Measurements from ENCODE around the gene PHLDB2. TPM values are rescaled to one million over a fixed set of nuclear protein-coding genes. Genes with fewer than 3 reads are reported as not detected.
A peak's percentile ranks its signal among the peaks of the same experiment; 100 is the strongest.

Gene PHLDB2
- total RNA-seq, 1 experiment from 2014 or later = 13.2 TPM

DNA sequence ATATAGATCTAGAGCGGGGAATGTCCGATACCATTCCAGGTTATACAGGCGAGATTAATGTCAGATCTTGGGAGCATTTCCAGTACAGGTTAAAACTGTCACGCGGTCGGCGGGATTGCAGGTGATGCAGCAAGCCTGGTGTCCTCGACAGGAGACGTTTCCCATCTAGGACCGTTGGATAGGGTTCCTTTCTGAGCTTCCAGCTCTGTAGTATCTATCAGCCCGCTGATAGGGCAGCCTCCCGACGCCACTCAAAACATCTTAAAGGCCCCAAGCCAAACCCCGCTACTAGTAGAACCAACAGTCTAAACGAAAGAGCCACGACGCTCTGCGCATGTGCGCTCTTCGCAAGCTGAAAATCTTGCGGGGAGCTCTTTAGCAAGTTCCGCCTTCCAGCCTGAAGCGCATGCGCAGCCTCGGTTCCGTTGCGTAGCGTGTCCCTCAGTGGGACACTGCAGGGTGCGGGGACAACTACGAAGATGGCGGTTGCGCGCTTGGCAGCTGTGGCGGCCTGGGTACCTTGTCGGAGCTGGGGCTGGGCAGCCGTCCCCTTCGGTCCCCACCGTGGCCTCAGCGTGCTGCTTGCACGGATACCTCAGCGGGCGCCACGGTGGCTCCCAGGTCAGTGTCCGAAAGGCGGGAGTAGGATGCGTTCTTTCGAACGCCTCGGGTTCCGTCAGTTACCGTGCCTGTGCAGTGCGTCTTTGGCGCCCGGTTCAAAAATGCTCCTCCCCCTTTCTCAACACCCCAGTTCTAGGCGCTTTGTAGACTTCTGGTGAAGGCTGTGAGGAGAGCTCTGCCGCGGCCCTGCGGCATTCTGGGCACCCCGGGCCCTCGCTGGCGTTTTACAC lies 119.7 kb downstream of the PHLDB2 start, which contains the start of gene ABHD10:
Gene ABHD10 (plus strand): TSS at position 444 of the 851 bp plus-strand sequence. CDS start 36 bp downstream, at position 480.
- no peak within 1 kb of the TSS for H2BK20ac ChIP-seq (ENCODE audit: low read depth, low read length, poor library complexity, severe bottlenecking)
- no peak within 1 kb of the TSS for H3K27ac ChIP-seq (ENCODE audit: insufficient read length, low read depth, low read length)

More for the DNA sequence above, 119.7 kb downstream of the PHLDB2 start, which contains the start of gene ABHD10:
- peak; percentile 96 for DNase-seq
- no peak within 1 kb of the TSS for H2AK5ac ChIP-seq (ENCODE audit: insufficient read length, low read length)
- H2AFZ ChIP-seq (ENCODE audit: low read length) = peak within 1 kb of the TSS; percentile 65
- H3K18ac ChIP-seq (ENCODE audit: insufficient read length, low read depth, low read length) = peak within 1 kb of the TSS; percentile 72
- peaks cover 7 to 12% of the 10 kb centered on the region in 2 experiments for H3K4me1 Mint-ChIP-seq
- H3K9me3 ChIP-seq (ENCODE audit: control insufficient read depth, low read depth, low read length) = no peaks in the 10 kb centered on the region
- no peaks in the 10 kb centered on the region for H3K27me3 ChIP-seq (ENCODE audit: insufficient read depth, low read length)
- H3K23ac ChIP-seq (ENCODE audit: insufficient read length, low read depth, low read length) = no peak within 1 kb of the TSS
- no peak within 1 kb of the TSS for H3T11ph ChIP-seq (ENCODE audit: low read length)
- no peaks in the 10 kb centered on the region for H3K79me1 ChIP-seq (ENCODE audit: insufficient read depth, low read depth, low read length, poor library complexity, severe bottlenecking)
- H3K36me3 Mint-ChIP-seq (ENCODE audit: insufficient read depth in 1 of 3, low read depth in 3 of 3) = peaks cover 0 to 5% (median 2%) of the 10 kb centered on the region in 3 experiments; a peak in 3 of 7 replicates
- no peak within 1 kb of the TSS for H4K8ac ChIP-seq (replicated peaks; ENCODE audit: insufficient read length, low read depth, low read length)
- TF ChIP-seq, protein P1, sequence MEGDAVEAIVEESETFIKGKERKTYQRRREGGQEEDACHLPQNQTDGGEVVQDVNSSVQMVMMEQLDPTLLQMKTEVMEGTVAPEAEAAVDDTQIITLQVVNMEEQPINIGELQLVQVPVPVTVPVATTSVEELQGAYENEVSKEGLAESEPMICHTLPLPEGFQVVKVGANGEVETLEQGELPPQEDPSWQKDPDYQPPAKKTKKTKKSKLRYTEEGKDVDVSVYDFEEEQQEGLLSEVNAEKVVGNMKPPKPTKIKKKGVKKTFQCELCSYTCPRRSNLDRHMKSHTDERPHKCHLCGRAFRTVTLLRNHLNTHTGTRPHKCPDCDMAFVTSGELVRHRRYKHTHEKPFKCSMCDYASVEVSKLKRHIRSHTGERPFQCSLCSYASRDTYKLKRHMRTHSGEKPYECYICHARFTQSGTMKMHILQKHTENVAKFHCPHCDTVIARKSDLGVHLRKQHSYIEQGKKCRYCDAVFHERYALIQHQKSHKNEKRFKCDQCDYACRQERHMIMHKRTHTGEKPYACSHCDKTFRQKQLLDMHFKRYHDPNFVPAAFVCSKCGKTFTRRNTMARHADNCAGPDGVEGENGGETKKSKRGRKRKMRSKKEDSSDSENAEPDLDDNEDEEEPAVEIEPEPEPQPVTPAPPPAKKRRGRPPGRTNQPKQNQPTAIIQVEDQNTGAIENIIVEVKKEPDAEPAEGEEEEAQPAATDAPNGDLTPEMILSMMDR (conservative IDR thresholded peaks at IDR 0.05) = no peak
- no peaks in the 10 kb centered on the region for H3K79me2 ChIP-seq (ENCODE audit: insufficient read depth, low read length)
- no peaks in the 10 kb centered on the region for H4K20me1 ChIP-seq (ENCODE audit: control insufficient read depth, insufficient read depth, insufficient read length)
- no peak within 1 kb of the TSS for H3K4ac ChIP-seq (ENCODE audit: low read depth, low read length)
- WGBS (ENCODE audit: extremely low coverage, insufficient read length, low lambda C conversion rate) = no CpG with 5 or more reads among the region's 61 CpGs
- peak within 1 kb of the TSS; percentile 87 to 88 for H3K4me3 Mint-ChIP-seq
- H2BK5ac ChIP-seq (ENCODE audit: insufficient read length, low read length) = no peak within 1 kb of the TSS
- no peak within 1 kb of the TSS for H2BK15ac ChIP-seq (ENCODE audit: low read depth, low read length)
- H2BK120ac ChIP-seq (ENCODE audit: low read depth, low read length, poor library complexity, severe bottlenecking) = no peak within 1 kb of the TSS
- H2BK12ac ChIP-seq (ENCODE audit: insufficient read length, low read depth, low read length) = no peak within 1 kb of the TSS
- peak within 1 kb of the TSS; percentile 66 for H3K4me2 ChIP-seq (ENCODE audit: insufficient read depth, insufficient read length, low read length)
- no peaks in the 10 kb centered on the region for H3K27me3 Mint-ChIP-seq (ENCODE audit: low read depth)
- H4K91ac ChIP-seq (ENCODE audit: insufficient read length, low read depth, low read length) = no peak within 1 kb of the TSS
- H3K14ac ChIP-seq (ENCODE audit: insufficient read depth, low read length) = peak within 1 kb of the TSS; percentile 90
- no peak within 1 kb of the TSS for H4K5ac ChIP-seq (ENCODE audit: insufficient read length, low read depth, low read length)
- peak within 1 kb of the TSS; percentile 21 to 89 (median 88); a peak in 5 of 7 replicates for H3K27ac Mint-ChIP-seq
- peaks cover 3% of the 10 kb centered on the region for H3K23me2 ChIP-seq (ENCODE audit: insufficient read length, low read depth, low read length, poor library complexity, severe bottlenecking)
- H3K9me3 Mint-ChIP-seq = no peaks in the 10 kb centered on the region
- peak within 1 kb of the TSS; percentile 61 for H3K9ac ChIP-seq (ENCODE audit: extremely low read depth, insufficient read length, low read length)
- H3K4me1 ChIP-seq (ENCODE audit: insufficient read depth, low read length) = no peaks in the 10 kb centered on the region
- no peak within 1 kb of the TSS for H3K56ac ChIP-seq (ENCODE audit: insufficient read length, low read depth, low read length)

All from H9 (cell line).